ENCODE results near the gene PHETA2. TPM values are rescaled to one million over a fixed set of nuclear protein-coding genes. Genes with fewer than 3 reads are reported as not detected.
A peak's percentile ranks its signal among the peaks of the same experiment; 100 is the strongest.

PHETA2 gene
- total RNA-seq, 2 donors from 2014 or later: 8.5 to 11.2 TPM

DNA sequence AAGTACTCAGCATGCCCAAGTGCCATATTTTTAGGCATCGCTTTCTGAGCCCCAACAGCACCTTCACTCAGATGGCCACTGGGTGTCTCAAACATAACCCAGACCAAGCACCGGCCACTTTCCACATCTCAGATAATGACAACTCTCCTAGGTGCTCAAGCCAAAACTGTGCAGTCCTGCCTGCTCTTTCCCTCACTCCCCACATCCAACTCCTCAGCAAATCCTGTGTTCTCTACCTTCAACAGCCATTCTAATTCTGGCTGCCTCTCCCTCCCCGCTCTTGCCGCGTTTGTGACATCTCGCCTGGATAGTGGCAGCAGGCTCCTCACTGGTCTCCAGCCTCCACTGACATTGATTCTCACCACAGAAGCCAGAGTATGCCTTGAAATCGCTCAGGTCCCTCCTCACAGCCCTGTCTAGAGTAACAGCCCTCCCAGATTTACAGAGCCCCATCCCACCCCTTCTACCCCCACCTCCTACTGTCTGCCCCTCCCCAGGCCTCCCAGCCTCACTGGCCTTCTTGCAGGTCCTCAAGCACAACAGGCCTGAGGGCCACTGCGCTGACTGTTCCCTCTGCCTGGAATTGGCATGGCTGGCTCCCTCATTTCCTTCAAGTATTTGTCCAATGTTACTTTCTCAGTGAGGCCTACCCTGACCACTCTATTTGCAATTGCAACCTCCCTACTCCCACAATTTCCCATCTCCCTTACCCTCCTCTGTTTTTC, 1.3 kb upstream of the PHETA2 start:
- Histone ChIP-seq H3K4me1 (replicated peaks) (peaks cover 9% of the 10 kb centered on the region), H3K27ac (no peak overlapping the region), H3K4me3 (no peak overlapping the region), H3K27me3 (replicated peaks; ENCODE audit: insufficient read depth) (no peaks in the 10 kb centered on the region), H3K36me3 (no peaks in the 10 kb centered on the region), H3K9me3 (no peaks in the 10 kb centered on the region)
- 80% methylated on average over 8 of the region's 8 CpGs for WGBS
- intact Hi-C loops (cut with DNase I): no loop called here
- TF ChIP-seq POLR2AphosphoS5 (IDR thresholded peaks at IDR 0.05): no peak
- TF ChIP-seq, protein P1, sequence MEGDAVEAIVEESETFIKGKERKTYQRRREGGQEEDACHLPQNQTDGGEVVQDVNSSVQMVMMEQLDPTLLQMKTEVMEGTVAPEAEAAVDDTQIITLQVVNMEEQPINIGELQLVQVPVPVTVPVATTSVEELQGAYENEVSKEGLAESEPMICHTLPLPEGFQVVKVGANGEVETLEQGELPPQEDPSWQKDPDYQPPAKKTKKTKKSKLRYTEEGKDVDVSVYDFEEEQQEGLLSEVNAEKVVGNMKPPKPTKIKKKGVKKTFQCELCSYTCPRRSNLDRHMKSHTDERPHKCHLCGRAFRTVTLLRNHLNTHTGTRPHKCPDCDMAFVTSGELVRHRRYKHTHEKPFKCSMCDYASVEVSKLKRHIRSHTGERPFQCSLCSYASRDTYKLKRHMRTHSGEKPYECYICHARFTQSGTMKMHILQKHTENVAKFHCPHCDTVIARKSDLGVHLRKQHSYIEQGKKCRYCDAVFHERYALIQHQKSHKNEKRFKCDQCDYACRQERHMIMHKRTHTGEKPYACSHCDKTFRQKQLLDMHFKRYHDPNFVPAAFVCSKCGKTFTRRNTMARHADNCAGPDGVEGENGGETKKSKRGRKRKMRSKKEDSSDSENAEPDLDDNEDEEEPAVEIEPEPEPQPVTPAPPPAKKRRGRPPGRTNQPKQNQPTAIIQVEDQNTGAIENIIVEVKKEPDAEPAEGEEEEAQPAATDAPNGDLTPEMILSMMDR (IDR thresholded peaks at IDR 0.05): no peak
- no peak for TF ChIP-seq POLR2A (IDR thresholded peaks at IDR 0.05)
- no peak for DNase-seq (ENCODE audit: low spot score)

DNA sequence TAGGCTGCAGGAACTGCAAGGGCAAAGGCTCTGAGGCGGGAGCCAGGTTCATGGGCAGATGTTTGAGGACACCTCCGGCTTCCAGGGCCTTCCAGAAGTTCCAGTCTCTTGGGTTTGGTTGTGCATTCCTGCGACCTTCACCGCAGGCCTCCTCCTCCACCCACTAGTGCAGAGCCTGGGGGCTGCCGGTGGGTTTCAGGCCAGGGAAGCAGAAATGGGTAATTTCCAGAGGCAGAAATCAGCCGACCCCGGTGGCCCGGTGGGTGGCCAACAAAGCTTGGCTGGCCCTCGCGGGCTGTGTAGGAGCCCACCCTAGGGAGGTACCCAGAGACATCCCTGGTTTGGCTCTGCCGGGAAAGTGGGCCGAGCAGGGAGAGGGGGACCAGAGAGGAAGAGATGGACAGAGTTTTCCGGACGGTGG, 417 bp upstream of the PHETA2 start:
- no peaks in the 10 kb centered on the region for H3K9me3 ChIP-seq
- H3K4me1 ChIP-seq (replicated peaks): peaks cover 12% of the 10 kb centered on the region
- H3K27me3 ChIP-seq (replicated peaks; ENCODE audit: insufficient read depth): no peaks in the 10 kb centered on the region
- H3K36me3 ChIP-seq: no peaks in the 10 kb centered on the region
- TF ChIP-seq POLR2A (IDR thresholded peaks at IDR 0.05) (no peak), POLR2AphosphoS5 (IDR thresholded peaks at IDR 0.05) (no peak)
- TF ChIP-seq, protein P1 (IDR thresholded peaks at IDR 0.05): no peak
- intact Hi-C loops (cut with DNase I): no loop called here
- no peak for DNase-seq (ENCODE audit: low spot score)
- H3K27ac ChIP-seq: peak overlapping the region; percentile 84 to 88
- H3K4me3 ChIP-seq: peak overlapping the region; percentile 62 to 63
- 81% methylated on average over 14 of the region's 14 CpGs for WGBS

DNA sequence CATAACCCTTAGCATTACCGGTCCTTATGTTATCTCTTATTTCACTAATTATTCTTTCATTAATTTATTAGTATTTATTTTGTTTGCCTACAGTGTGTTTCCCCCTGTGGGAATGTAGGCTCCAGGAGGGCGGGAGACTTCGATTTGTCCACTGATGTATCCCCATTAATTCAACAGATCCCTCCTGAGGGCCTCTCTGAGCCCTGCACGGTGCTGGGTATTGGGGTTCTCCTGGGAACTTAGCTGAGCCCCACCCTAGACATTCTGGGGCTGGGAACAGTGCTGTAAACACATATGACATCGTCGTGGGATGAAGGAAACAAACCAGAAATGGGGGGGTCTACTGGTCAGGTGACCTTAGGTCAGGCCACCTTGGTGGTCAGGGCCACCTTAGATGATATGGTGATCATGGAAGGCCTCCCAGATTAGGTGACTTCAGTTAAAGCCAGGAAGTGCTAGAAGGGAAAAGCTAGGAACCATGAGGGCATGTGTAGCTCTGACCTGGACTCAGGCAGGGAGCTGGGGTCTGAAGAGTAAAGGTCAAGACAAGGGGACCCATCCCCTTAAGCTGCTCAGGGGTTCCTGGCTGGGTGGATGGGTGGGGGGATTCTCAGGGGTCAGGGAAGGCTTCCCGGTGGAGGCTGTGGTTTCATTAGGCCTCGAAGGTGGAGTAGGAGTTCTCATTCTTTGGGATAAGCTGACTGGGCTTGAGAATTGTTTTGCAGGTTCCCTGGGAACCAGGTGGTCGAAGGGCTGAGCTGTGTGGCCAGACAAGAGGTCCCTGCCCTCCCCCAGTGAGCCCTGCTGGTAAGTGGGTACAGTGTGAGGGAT, 1.0 kb downstream of the PHETA2 start:
- Histone ChIP-seq H3K9me3 (no peaks in the 10 kb centered on the region), H3K4me3 (peak overlapping the region; percentile 62 to 63), H3K27me3 (replicated peaks; ENCODE audit: insufficient read depth) (no peaks in the 10 kb centered on the region), H3K27ac (peak overlapping the region; percentile 84 to 88), H3K4me1 (replicated peaks) (peaks cover 16% of the 10 kb centered on the region), H3K36me3 (no peaks in the 10 kb centered on the region)
- 63% methylated on average over 9 of the region's 9 CpGs for WGBS
- no peak for DNase-seq (ENCODE audit: low spot score)
- TF ChIP-seq POLR2AphosphoS5 (IDR thresholded peaks at IDR 0.05) (no peak), POLR2A (IDR thresholded peaks at IDR 0.05) (no peak)
- TF ChIP-seq, protein P1 (IDR thresholded peaks at IDR 0.05): no peak
- intact Hi-C loops (cut with DNase I): no loop called here

DNA sequence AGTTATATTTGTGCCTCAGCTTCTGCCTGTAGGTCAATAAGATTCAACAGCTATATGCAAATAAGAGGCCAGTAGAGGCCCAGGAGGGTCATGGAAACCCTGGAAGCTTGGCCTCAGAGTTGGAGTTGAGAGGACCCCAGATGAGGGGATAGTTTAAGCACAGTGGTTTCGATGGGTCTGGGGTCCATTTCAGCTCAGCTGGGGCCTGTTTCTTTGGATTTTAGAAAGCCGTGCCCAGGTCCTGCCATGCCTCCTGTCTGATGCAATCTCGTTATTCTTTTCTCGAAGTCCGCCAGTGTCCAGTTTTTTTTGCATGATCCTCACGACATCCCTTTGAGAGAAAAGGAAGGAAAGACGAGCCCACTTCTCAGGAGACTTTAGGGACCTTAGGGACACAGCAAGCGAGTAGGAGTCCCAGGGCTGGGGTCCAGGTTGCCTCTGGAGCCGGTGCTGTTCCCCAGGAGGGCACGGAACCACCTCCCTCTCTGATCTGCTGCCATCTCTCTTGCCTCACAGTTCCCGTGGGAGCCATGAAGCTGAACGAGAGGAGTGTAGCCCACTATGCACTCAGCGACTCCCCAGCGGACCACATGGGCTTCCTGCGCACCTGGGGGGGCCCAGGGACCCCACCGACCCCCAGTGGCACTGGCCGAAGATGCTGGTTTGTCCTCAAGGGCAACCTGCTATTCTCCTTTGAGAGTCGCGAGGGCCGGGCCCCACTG, 2.9 kb downstream of the PHETA2 start:
- Histone ChIP-seq H3K36me3 (no peaks in the 10 kb centered on the region), H3K4me3 (no peak overlapping the region), H3K9me3 (no peaks in the 10 kb centered on the region), H3K27me3 (replicated peaks; ENCODE audit: insufficient read depth) (no peaks in the 10 kb centered on the region), H3K4me1 (replicated peaks) (peaks cover 13% of the 10 kb centered on the region), H3K27ac (peak overlapping the region in 1 of 2 donors; percentile 99)
- 86% methylated on average over 20 of the region's 20 CpGs for WGBS
- no peak for DNase-seq (ENCODE audit: low spot score)
- intact Hi-C loops (cut with DNase I): no loop called here
- no peak for TF ChIP-seq POLR2A (IDR thresholded peaks at IDR 0.05)
- TF ChIP-seq, protein P1 (IDR thresholded peaks at IDR 0.05): no peak
- TF ChIP-seq POLR2AphosphoS5 (IDR thresholded peaks at IDR 0.05): no peak
